ENCODE results near the gene FUS. TPM values are rescaled to one million over a fixed set of nuclear protein-coding genes. Genes with fewer than 3 reads are reported as not detected.
A peak's percentile ranks its signal among the peaks of the same experiment; 100 is the strongest.
"Not testable (repeated sequence)": the region's sequence is repeated elsewhere in the genome, so short reads cannot be mapped to it uniquely, and the experiment has no call there.

Gene FUS
- total RNA-seq, 1 experiment from 2014 or later = 629 TPM

DNA sequence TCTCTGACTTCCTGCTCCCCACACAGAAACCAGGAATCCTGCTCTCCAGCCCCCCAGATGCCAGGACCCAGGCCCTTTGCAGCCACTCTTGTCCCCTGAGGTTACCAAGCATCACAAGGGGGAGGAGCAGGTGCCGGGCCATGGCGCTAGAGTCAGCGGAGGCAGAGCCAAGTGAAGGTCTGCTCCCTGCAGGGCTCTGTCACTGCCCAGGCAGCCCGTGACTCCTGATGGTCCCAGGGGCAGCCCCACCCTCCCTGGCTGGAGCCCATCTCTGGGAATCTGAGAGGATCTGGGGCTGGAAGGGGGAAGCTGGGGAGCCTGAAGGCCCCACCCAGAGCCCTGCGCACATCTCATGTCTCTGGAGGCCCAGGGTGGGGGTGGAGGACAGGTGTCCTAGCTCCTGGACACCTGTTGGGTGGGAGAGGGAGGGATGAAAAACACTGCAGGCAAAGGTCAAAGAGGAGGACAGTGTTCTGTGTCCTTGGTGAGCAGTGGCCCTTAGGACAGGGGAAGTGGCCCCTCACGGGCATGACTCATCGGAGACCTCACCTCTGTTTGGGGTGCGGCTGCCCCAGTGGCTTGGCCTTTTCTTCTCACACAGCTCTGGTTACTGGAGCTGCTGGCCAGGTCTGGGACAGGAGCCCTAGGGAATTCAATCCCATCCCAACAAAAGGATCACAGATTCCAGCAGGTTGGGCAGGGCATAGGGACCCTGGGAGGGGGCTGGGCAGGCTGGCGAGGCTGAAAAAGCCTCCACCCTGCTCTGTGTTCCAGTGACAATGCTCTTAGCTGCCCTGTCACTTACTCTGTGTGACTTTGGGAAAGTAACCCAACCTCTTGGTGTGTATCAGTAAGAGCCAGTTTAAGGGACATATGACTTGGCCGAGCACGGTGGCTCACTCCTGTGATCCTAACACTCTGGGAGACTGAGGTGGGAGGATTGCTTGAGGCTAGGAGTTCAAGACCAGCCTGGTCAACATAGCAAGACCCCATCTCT lies 29.7 kb upstream of the FUS start, which contains the start of gene PRSS36:
Gene PRSS36 (minus strand): TSS at position 173 of the 997 bp plus-strand sequence. CDS start 31 bp downstream, at position 142.
- TF ChIP-seq, protein P1, sequence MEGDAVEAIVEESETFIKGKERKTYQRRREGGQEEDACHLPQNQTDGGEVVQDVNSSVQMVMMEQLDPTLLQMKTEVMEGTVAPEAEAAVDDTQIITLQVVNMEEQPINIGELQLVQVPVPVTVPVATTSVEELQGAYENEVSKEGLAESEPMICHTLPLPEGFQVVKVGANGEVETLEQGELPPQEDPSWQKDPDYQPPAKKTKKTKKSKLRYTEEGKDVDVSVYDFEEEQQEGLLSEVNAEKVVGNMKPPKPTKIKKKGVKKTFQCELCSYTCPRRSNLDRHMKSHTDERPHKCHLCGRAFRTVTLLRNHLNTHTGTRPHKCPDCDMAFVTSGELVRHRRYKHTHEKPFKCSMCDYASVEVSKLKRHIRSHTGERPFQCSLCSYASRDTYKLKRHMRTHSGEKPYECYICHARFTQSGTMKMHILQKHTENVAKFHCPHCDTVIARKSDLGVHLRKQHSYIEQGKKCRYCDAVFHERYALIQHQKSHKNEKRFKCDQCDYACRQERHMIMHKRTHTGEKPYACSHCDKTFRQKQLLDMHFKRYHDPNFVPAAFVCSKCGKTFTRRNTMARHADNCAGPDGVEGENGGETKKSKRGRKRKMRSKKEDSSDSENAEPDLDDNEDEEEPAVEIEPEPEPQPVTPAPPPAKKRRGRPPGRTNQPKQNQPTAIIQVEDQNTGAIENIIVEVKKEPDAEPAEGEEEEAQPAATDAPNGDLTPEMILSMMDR (IDR thresholded peaks at IDR 0.05; ENCODE audit: unreplicated experiment) = no peak
- CTCF ChIA-PET = interaction anchor here (0.6 kb wide), 1 partner anchor 216 kb away, joined by 3 read pairs; no protein-coding TSS in a partner anchor
- Mint-ChIP-seq H3K36me3 (ENCODE audit: insufficient read depth, unreplicated experiment) (no peaks in the 10 kb centered on the region), H3K9me3 (ENCODE audit: low read depth, unreplicated experiment) (no peaks in the 10 kb centered on the region), H3K4me3 (ENCODE audit: low read depth, unreplicated experiment) (peak within 1 kb of the TSS; percentile 47), H3K27ac (ENCODE audit: unreplicated experiment) (peak within 1 kb of the TSS; percentile 24), H3K27me3 (ENCODE audit: unreplicated experiment) (peaks cover 29% of the 10 kb centered on the region), H3K4me1 (ENCODE audit: low read depth, unreplicated experiment) (peaks cover 38% of the 10 kb centered on the region)
- BruUV-seq (replicated peaks) = no TSS peak
- intact Hi-C loops (cut with micrococcal nuclease; ENCODE audit: unreplicated experiment) = loop anchor here (5.0 kb wide), 1 partner anchor 43 kb away; the partner anchor contains the start of gene BCKDK
- peak; percentile 41 for DNase-seq

DNA sequence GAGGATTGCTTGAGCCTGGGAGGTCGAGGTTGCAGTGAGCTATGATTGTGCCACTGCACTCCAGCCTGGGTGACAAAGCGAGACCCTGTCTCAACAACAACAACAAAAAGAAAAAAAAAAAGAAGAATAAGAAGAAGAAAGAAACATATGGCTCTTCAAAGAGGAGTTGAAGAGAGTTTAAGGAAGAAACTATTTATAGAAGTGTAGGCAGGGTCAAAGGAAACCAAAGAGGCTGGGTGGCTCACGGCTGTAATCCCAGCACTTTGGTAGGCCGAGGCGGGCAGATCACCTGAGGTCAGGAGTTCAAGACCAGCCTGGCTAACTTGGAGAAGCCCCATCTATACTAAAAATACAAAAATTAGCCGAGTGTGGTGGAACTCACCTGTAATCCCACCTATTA lies 29.0 kb upstream of the FUS start:
- DNase-seq; H3K36me3 Mint-ChIP-seq (ENCODE audit: insufficient read depth, unreplicated experiment); H3K4me3 Mint-ChIP-seq (ENCODE audit: low read depth, unreplicated experiment); H3K27ac Mint-ChIP-seq (ENCODE audit: unreplicated experiment); BruUV-seq (replicated peaks); intact Hi-C loops (cut with micrococcal nuclease; ENCODE audit: unreplicated experiment); H3K9me3 Mint-ChIP-seq (ENCODE audit: low read depth, unreplicated experiment): not testable (repeated sequence)
- H3K4me1 Mint-ChIP-seq (ENCODE audit: low read depth, unreplicated experiment) = peaks cover 33% of the 10 kb centered on the region
- CTCF ChIA-PET = interaction anchor here (0.6 kb wide), 1 partner anchor 217 kb away, joined by 3 read pairs; no protein-coding TSS in a partner anchor
- H3K27me3 Mint-ChIP-seq (ENCODE audit: unreplicated experiment) = peaks cover 23% of the 10 kb centered on the region

DNA sequence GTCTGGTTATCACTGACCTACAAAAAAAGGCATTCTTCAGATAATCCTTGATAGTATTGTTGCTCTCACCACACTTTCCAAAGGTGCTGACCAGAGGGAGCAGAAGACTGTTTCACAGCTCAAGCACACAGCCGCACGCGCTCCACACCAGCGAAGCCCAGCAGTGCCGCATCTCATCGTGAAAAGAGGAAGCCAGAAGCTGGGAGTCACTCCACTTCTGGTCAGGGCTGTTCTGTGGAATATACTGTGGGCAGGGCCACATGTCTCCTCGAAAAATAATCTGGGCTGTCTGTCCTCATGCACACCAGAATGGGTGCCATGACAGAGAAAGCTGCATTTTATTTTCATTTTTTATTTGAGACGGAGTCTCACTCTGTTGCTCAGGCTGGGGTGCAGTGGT lies 22.8 kb upstream of the FUS start:
- no peak overlapping the region for H3K27ac Mint-ChIP-seq (ENCODE audit: unreplicated experiment)
- no peak for DNase-seq
- H3K9me3 Mint-ChIP-seq (ENCODE audit: low read depth, unreplicated experiment) = no peaks in the 10 kb centered on the region
- CTCF ChIA-PET = interaction anchor here (0.7 to 1.5 kb wide), 3 partner anchors 15 to 44 kb away, joined by 3 to 4 read pairs (median 4); partner anchors contain the start of gene KAT8
- no peaks in the 10 kb centered on the region for H3K27me3 Mint-ChIP-seq (ENCODE audit: unreplicated experiment)
- intact Hi-C loops (cut with micrococcal nuclease; ENCODE audit: unreplicated experiment) = loop anchor here (5.0 kb wide), 1 partner anchor 170 kb away; the partner anchor contains the start of gene HSD3B7
- H3K4me3 Mint-ChIP-seq (ENCODE audit: low read depth, unreplicated experiment) = no peak overlapping the region
- TF ChIP-seq, protein P1 (IDR thresholded peaks at IDR 0.05; ENCODE audit: unreplicated experiment) = no peak
- no peaks in the 10 kb centered on the region for H3K36me3 Mint-ChIP-seq (ENCODE audit: insufficient read depth, unreplicated experiment)
- no TSS peak for BruUV-seq (replicated peaks)
- H3K4me1 Mint-ChIP-seq (ENCODE audit: low read depth, unreplicated experiment) = no peaks in the 10 kb centered on the region

DNA sequence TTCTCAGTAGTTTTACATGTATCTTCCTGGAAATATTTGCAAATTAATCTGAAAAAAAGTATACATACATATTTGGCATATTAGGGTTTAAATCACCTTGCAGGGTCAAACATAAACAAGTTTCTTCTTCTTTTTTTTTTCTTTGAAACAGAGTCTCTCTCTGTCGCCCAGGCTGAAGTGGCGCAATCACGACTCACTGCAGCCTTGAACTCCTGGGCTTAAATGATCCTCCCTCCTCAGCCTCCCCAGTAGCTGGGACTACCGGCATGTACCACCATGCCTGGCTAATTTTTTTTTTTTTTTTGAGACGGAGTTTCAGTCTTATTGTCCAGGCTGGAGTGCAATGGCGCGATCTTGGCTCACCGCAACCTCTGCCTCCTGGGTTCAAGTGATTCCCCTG lies 12.6 kb upstream of the FUS start:
- no TSS peak for BruUV-seq (replicated peaks)
- H3K4me3 Mint-ChIP-seq (ENCODE audit: low read depth, unreplicated experiment) = no peak overlapping the region
- no peaks in the 10 kb centered on the region for H3K36me3 Mint-ChIP-seq (ENCODE audit: insufficient read depth, unreplicated experiment)
- no peak overlapping the region for H3K27ac Mint-ChIP-seq (ENCODE audit: unreplicated experiment)
- no peaks in the 10 kb centered on the region for H3K27me3 Mint-ChIP-seq (ENCODE audit: unreplicated experiment)
- no peak for DNase-seq
- intact Hi-C loops (cut with micrococcal nuclease; ENCODE audit: unreplicated experiment) = no loop called here
- CTCF ChIA-PET = interaction anchor here (0.6 kb wide), 1 partner anchor 22 kb away, joined by 4 read pairs; no protein-coding TSS in a partner anchor
- TF ChIP-seq, protein P1 (IDR thresholded peaks at IDR 0.05; ENCODE audit: unreplicated experiment) = no peak
- H3K4me1 Mint-ChIP-seq (ENCODE audit: low read depth, unreplicated experiment) = peaks cover 8% of the 10 kb centered on the region
- no peaks in the 10 kb centered on the region for H3K9me3 Mint-ChIP-seq (ENCODE audit: low read depth, unreplicated experiment)

Data from Calu3 (cell line).